IMR-90 (cell line): ENCODE data around the gene IFIT2.

Experiments used
- BHLHE40 ChIP-seq: fragments of 150-350 bp; IDR thresholded peaks from 2 replicates; pipeline ENCODE4 v1.6.1; 2016; ENCODE audit warnings: mild to moderate bottlenecking, low read depth, low read length
- CEBPB ChIP-seq: IDR thresholded peaks from 2 replicates; pipeline ENCODE4 v1.6.1; 2012; ENCODE audit warnings: low read depth, low read length, improper control_type of control experiment
- CTCF ChIP-seq: conservative IDR thresholded peaks from 2 replicates; pipeline ENCODE4 v1.5.1; 2012; ENCODE audit warnings: mild to moderate bottlenecking, low read depth, low read length, improper control_type of control experiment
- MAZ ChIP-seq: IDR thresholded peaks from 2 replicates; pipeline ENCODE4 v1.6.1; 2012; ENCODE audit warnings: low read depth, mild to moderate bottlenecking, low read length, improper control_type of control experiment, moderate library complexity, borderline replicate concordance
- MXI1 ChIP-seq: IDR thresholded peaks from 2 replicates; pipeline ENCODE4 v1.6.1; 2012; ENCODE audit warnings: low read depth, mild to moderate bottlenecking, low read length, moderate library complexity, borderline replicate concordance
- NFE2L2 ChIP-seq: fragments of 150-350 bp; IDR thresholded peaks from 2 replicates; pipeline ENCODE4 v1.6.1; 2016; ENCODE audit warnings: low read depth, mild to moderate bottlenecking, low read length
- POLR2A ChIP-seq: IDR thresholded peaks from 2 replicates; pipeline ENCODE4 v1.6.1; 2012; ENCODE audit warnings: mild to moderate bottlenecking, low read depth, low read length
- RAD21 ChIP-seq: IDR thresholded peaks from 2 replicates; pipeline ENCODE4 v1.6.1; 2012; ENCODE audit warnings: low read length, improper control_type of control experiment
- RFX5 ChIP-seq: IDR thresholded peaks from 2 replicates; pipeline ENCODE4 v1.8.0; 2012; ENCODE audit warnings: low read depth, mild to moderate bottlenecking, low read length, moderate library complexity
- SMC3 ChIP-seq: fragments of 150-350 bp; IDR thresholded peaks from 2 replicates; pipeline ENCODE4 v1.6.1; 2016; ENCODE audit warnings: low read depth, mild to moderate bottlenecking, antibody characterized with exemption, low read length, moderate library complexity
- USF2 ChIP-seq: fragments of 150-350 bp; IDR thresholded peaks from 2 replicates; pipeline ENCODE4 v1.6.1; 2017; ENCODE audit warnings: mild to moderate bottlenecking, antibody characterized with exemption, low read length, low read depth
- TF ChIP-seq, protein P1 (sequence below): fragments of 150-350 bp; IDR thresholded peaks from 2 replicates; pipeline ENCODE4 v1.6.1; 2016; ENCODE audit warnings: low read depth, mild to moderate bottlenecking, low read length, moderate library complexity, borderline replicate concordance

- TF ChIP-seq RAD21 = no peak
- TF ChIP-seq CTCF = no peak
- no peak for TF ChIP-seq SMC3
- no peak for TF ChIP-seq POLR2A
- no peak for TF ChIP-seq CEBPB
- TF ChIP-seq MXI1 = no peak
- TF ChIP-seq NFE2L2 = no peak
- no peak for TF ChIP-seq MAZ
- no peak for TF ChIP-seq RFX5
- TF ChIP-seq, protein P1, sequence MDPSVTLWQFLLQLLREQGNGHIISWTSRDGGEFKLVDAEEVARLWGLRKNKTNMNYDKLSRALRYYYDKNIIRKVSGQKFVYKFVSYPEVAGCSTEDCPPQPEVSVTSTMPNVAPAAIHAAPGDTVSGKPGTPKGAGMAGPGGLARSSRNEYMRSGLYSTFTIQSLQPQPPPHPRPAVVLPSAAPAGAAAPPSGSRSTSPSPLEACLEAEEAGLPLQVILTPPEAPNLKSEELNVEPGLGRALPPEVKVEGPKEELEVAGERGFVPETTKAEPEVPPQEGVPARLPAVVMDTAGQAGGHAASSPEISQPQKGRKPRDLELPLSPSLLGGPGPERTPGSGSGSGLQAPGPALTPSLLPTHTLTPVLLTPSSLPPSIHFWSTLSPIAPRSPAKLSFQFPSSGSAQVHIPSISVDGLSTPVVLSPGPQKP = no peak
- TF ChIP-seq USF2 = no peak
- no peak for TF ChIP-seq BHLHE40
Measured at GRCh38 chr10:89312973-89313372, 11.1 kb downstream of the IFIT2 start.
